GM23338 (cell line): Measurements from ENCODE around the gene PDZD8. TPM values are rescaled to one million over a fixed set of nuclear protein-coding genes. Genes with fewer than 3 reads are reported as not detected.

Source experiments
- CREB1 ChIP-seq: fragments of 250-450 bp; sonication (Bioruptor Pico); IDR thresholded peaks from 2 replicates; pipeline ENCODE4 v1.5.0; 2020; ENCODE audit warnings: low read depth, mild to moderate bottlenecking, moderate library complexity
- EZH2 ChIP-seq: fragments of 200-600 bp; sonication (generic); IDR thresholded peaks from one replicate; pipeline ENCODE4 v1.8.0; 2017; ENCODE audit warnings: antibody characterized with exemption, mild to moderate bottlenecking, low read depth; ENCODE audit not compliant: unreplicated experiment
- EZH2phosphoT487 ChIP-seq: fragments of 200-600 bp; sonication (generic); IDR thresholded peaks from one replicate; pipeline ENCODE4 v1.8.1; 2018; ENCODE audit warnings: antibody characterized with exemption; ENCODE audit not compliant: unreplicated experiment
- JUNB ChIP-seq: IDR thresholded peaks from one replicate; pipeline ENCODE4 v1.6.1; 2016; ENCODE audit warnings: antibody characterized with exemption; ENCODE audit not compliant: unreplicated experiment
- POLR2AphosphoS5 ChIP-seq: IDR thresholded peaks from 2 replicates; pipeline ENCODE4 v1.6.1; 2016; ENCODE audit warnings: antibody characterized with exemption, low read depth
- polyA plus RNA-seq: library from polyadenylated mRNA; unstranded; fragments of >200 nt; fragmentation: Nextera tagmentation; extraction: Ambion mirVana; gene quantifications from 2 replicates; pipeline ENCODE4 v1.2.1, GENCODE V29; 2016
- total RNA-seq: library from RNA; depleted of rRNA; stranded (reverse); fragments of >200 nt; shearing (Covaris generic); gene quantifications from 2 replicates; pipeline ENCODE4 v1.2.3, GENCODE V29; 2014
- TF ChIP-seq, protein P1 (sequence below): fragments of 250-450 bp; sonication (Bioruptor Pico); IDR thresholded peaks from 2 replicates; pipeline ENCODE4 v1.5.0; 2020; ENCODE audit warnings: mild to moderate bottlenecking, moderate library complexity
- TF ChIP-seq, protein P2 (sequence below): IDR thresholded peaks from 2 replicates; pipeline ENCODE4 v1.6.1; 2016; ENCODE audit warnings: antibody characterized with exemption
- TF ChIP-seq, protein P3 (sequence below), 2 experiments: fragments of 200-600 bp in 1 of 2; sonication (generic) in 1 of 2; conservative IDR thresholded peaks; 2 replicates each; pipeline versions ENCODE4 v1.5.1 to v1.6.1; 2016 to 2017; ENCODE audit warnings: antibody characterized with exemption in 2 of 2, low read depth in 2 of 2, mild to moderate bottlenecking in 2 of 2, moderate library complexity in 1 of 2

Gene PDZD8
- total and polyA plus RNA-seq, 2 experiments from 2014 or later, result 11.4 to 28.6 TPM

DNA sequence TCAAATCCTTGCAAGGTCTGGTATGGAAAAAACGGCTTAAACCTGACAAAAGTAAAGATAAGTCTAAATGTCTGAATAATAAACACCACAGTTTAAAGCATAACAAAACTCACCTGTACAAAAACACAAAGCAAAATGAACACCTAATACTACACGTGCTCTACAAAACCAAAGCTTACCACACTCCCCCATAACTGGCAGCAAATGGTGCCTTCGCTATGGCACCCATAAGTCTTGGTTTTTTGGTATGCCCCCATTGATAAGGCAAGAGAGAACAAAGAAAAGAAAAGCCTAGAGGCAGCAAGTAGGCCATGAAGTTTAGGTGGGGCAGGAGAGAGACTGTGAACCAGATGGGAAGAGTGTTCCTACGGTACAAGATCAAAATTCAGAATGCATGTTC, 34.2 kb downstream of the PDZD8 start (continued):
- TF ChIP-seq, protein P1, sequence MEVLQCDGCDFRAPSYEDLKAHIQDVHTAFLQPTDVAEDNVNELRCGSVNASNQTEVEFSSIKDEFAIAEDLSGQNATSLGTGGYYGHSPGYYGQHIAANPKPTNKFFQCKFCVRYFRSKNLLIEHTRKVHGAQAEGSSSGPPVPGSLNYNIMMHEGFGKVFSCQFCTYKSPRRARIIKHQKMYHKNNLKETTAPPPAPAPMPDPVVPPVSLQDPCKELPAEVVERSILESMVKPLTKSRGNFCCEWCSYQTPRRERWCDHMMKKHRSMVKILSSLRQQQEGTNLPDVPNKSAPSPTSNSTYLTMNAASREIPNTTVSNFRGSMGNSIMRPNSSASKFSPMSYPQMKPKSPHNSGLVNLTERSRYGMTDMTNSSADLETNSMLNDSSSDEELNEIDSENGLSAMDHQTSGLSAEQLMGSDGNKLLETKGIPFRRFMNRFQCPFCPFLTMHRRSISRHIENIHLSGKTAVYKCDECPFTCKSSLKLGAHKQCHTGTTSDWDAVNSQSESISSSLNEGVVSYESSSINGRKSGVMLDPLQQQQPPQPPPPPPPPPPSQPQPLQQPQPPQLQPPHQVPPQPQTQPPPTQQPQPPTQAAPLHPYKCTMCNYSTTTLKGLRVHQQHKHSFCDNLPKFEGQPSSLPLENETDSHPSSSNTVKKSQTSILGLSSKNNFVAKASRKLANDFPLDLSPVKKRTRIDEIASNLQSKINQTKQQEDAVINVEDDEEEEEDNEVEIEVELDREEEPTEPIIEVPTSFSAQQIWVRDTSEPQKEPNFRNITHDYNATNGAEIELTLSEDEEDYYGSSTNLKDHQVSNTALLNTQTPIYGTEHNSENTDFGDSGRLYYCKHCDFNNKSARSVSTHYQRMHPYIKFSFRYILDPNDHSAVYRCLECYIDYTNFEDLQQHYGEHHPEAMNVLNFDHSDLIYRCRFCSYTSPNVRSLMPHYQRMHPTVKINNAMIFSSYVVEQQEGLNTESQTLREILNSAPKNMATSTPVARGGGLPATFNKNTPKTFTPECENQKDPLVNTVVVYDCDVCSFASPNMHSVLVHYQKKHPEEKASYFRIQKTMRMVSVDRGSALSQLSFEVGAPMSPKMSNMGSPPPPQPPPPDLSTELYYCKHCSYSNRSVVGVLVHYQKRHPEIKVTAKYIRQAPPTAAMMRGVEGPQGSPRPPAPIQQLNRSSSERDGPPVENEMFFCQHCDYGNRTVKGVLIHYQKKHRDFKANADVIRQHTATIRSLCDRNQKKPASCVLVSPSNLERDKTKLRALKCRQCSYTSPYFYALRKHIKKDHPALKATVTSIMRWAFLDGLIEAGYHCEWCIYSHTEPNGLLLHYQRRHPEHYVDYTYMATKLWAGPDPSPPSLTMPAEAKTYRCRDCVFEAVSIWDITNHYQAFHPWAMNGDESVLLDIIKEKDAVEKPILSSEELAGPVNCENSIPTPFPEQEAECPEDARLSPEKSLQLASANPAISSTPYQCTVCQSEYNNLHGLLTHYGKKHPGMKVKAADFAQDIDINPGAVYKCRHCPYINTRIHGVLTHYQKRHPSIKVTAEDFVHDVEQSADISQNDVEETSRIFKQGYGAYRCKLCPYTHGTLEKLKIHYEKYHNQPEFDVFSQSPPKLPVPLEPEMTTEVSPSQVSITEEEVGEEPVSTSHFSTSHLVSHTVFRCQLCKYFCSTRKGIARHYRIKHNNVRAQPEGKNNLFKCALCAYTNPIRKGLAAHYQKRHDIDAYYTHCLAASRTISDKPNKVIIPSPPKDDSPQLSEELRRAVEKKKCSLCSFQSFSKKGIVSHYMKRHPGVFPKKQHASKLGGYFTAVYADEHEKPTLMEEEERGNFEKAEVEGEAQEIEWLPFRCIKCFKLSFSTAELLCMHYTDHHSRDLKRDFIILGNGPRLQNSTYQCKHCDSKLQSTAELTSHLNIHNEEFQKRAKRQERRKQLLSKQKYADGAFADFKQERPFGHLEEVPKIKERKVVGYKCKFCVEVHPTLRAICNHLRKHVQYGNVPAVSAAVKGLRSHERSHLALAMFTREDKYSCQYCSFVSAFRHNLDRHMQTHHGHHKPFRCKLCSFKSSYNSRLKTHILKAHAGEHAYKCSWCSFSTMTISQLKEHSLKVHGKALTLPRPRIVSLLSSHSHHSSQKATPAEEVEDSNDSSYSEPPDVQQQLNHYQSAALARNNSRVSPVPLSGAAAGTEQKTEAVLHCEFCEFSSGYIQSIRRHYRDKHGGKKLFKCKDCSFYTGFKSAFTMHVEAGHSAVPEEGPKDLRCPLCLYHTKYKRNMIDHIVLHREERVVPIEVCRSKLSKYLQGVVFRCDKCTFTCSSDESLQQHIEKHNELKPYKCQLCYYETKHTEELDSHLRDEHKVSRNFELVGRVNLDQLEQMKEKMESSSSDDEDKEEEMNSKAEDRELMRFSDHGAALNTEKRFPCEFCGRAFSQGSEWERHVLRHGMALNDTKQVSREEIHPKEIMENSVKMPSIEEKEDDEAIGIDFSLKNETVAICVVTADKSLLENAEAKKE (CRISPR knock-in tag), result no peak
- TF ChIP-seq EZH2, result no peak
- no peak for TF ChIP-seq POLR2AphosphoS5
- no peak for TF ChIP-seq JUNB
- TF ChIP-seq CREB1, result no peak
- TF ChIP-seq, protein P2, sequence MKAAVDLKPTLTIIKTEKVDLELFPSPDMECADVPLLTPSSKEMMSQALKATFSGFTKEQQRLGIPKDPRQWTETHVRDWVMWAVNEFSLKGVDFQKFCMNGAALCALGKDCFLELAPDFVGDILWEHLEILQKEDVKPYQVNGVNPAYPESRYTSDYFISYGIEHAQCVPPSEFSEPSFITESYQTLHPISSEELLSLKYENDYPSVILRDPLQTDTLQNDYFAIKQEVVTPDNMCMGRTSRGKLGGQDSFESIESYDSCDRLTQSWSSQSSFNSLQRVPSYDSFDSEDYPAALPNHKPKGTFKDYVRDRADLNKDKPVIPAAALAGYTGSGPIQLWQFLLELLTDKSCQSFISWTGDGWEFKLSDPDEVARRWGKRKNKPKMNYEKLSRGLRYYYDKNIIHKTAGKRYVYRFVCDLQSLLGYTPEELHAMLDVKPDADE, result no peak
- TF ChIP-seq, protein P3, sequence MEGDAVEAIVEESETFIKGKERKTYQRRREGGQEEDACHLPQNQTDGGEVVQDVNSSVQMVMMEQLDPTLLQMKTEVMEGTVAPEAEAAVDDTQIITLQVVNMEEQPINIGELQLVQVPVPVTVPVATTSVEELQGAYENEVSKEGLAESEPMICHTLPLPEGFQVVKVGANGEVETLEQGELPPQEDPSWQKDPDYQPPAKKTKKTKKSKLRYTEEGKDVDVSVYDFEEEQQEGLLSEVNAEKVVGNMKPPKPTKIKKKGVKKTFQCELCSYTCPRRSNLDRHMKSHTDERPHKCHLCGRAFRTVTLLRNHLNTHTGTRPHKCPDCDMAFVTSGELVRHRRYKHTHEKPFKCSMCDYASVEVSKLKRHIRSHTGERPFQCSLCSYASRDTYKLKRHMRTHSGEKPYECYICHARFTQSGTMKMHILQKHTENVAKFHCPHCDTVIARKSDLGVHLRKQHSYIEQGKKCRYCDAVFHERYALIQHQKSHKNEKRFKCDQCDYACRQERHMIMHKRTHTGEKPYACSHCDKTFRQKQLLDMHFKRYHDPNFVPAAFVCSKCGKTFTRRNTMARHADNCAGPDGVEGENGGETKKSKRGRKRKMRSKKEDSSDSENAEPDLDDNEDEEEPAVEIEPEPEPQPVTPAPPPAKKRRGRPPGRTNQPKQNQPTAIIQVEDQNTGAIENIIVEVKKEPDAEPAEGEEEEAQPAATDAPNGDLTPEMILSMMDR (conservative IDR thresholded peaks at IDR 0.05; ENCODE audit: low read depth in 2 of 2), result no peak
- TF ChIP-seq EZH2phosphoT487, result no peak
